HG02970 (cell line): ENCODE measurements around the gene P2RX6.
"Not testable (repeated sequence)": the region's sequence is repeated elsewhere in the genome, so short reads cannot be mapped to it uniquely, and the experiment has no call there.

Experiments
- ATAC-seq: cut with Tn5 transposase; IDR thresholded peaks from one replicate; pipeline ENCODE4 v1.9.1; 2021; ENCODE audit warnings: mild to moderate bottlenecking, moderate library complexity, moderate number of reproducible peaks; ENCODE audit not compliant: unreplicated experiment, low FRiP score

Gene P2RX6

DNA sequence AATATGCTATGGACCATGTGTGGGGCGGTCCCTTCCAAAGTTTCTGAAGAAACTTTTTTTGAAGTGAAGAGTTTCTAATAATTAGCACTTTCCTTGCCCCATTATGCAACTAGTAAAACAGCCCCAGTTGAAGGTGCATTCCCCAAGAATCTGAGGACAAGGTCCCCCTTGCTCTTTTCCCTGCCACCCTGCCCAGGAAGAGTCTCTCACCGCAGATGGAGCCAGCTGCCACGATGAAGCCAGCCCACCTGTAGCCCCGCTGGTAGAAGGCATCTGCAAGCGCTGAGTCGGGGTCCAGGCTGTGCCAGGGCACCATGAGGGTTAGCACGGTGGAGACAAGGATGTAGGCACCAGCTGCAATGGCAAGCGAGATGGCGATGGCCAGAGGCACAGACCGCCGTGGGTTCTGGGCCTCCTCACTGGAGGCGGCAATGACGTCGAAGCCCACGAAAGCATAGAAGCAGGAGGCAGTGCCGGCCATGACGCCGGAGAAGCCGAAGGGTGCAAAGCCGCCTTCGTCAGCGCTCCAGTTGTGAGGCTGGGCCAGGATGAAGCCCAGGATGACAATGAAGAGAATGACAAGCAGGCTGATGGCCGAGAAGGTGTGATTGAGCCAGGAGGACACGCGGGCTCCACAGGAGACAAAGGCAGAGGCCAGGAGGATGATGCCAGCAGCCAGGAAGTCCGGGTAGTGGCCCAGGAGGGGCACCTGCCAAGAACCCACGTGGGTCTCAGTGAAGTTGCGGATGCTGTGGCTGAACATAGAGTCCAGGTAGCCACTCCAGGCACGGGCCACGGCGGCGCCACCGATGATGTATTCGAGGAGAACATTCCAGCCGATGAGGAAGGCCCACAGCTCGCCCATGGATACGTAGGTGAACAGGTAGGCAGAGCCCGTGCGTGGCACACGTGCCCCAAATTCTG is 15.9 kb downstream of the P2RX6 start:
- ATAC-seq: no peak

DNA sequence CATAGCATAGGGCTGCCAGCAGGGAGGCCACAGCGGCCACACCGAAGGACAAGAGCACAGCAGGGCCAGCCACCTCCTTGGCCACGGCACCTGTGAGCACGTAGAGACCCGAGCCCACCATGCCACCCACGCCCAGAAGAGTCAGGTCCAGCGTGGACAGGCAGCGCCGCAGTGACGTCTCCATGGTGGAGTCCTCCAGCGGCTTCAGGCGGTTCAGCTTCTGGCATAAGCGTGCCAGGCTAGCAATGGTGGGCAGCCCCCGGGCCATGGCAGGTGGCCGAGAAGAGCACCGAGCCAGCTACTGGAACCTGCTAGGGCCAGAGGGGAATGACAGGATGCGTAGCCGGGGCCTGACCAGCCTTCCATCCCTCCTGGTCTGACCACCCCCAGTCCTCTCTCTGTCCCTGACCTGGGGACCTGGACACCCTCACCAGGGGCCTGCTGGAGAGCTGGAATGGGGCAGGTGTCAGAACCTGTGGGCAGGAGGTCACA is 16.6 kb downstream of the P2RX6 start:
- ATAC-seq: no peak

DNA sequence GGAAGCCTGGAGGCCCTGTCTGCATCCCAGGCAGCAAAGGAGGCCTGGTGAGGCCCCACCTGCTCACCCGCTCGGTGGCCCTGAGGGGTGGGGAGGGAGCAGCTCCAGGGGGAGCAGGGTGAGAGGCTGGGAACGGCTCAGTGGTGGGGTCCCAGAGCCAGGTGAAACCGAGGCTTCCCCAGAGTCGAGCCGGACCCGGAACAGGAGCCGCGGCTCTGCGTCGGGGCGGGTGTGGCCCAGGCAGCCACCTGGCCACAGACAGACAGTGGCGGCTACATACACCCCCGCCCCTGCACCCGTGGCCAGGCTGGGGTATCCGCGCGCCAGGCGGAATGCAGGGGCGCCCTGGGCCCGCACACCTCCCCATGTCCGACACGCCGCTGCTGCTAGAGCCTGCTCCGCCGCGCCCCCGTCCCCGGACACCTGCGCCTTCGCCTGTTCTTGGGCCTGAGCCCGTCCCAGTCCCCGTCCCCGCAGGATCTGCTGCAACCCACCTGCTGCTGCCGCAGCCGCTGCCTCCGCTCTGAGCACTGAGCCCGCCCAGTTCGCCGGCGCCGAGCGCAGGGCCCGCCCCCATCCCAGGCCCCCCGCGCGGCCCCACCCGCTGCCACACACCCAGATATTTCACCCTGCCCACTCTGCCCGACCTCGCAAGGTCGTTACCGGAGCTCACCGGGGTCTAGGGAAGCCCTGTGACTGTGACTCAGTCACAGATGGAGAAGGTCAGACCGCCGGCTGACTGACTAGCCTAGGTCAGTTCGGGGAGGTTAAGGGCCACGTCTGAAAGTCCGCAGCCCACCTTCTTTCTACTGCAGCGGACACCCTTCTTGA is 17.3 kb downstream of the P2RX6 start, which contains the start of gene SLC7A4:
SLC7A4 (minus strand) TSS at position 525 of the 831 bp plus-strand sequence. CDS start 749 bp downstream, outside the sequence.
- no peak for ATAC-seq

GRCh38 chr22:21032868-21033688 is 18.1 kb downstream of the P2RX6 start:
- ATAC-seq: no peak

- no peak for ATAC-seq
Measured at GRCh38 chr22:21033895-21034294, 18.9 kb downstream of the P2RX6 start.

- no peak for ATAC-seq
Measured at GRCh38 chr22:21034989-21035388, 20.0 kb downstream of the P2RX6 start.

DNA sequence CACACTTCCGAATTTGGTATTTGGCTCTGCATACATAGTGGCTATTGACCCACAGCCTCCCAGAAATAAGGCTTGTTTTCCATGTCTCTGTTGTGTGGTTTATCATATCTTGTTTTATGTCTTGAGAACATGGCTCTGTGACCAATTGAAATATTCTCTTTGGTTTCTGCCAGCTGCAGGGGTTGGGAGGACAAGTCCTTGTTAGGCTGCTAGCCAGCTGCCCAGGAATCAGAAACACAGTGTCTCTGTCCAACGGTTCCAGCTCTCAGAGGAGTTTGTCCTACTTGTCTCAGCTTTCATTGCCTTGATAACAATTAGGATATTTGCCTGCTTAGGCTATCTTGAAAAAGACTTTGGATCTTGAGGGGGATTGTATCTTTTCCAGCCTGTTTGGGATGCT is 23.4 kb downstream of the P2RX6 start:
- no peak for ATAC-seq

DNA sequence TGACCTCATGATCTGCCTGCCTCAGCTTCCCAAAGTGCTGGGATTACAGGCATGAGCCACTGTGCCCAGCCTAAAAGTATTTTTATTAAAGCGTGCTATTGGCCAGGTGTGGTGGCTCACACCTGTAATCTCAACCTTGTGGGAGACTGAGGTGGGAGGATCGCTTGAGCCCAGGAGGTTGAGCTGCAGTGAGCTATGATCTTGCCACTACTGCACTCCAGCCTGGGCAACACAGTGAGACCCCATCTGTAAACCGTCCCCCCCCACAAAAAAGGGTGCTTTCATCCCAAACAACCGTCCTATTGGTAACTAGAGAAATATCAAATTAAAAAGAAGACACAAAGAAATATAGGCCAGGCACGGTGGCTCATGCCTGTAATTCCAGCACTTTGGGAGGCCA is 24.2 kb downstream of the P2RX6 start:
- not testable (repeated sequence) for ATAC-seq

DNA sequence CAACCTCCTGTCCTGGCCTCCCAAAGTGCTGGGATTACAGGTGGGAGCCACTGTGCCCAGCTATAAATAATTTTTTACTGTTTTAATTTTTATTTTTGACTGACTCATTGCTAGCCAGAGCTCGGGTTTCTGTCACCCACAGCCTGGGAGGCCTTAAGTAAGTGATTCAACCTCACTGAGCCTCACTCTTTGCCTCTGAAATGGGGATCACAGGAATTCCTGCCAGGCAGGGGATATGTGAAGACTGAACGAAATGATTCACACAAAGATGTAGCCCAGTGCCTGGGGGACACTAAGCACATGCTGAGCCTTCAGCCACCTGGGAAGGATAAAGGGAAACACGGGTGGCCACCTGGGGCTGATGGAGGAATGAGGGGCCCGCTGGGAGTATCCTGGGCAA is 27.0 kb downstream of the P2RX6 start:
- no peak for ATAC-seq

DNA sequence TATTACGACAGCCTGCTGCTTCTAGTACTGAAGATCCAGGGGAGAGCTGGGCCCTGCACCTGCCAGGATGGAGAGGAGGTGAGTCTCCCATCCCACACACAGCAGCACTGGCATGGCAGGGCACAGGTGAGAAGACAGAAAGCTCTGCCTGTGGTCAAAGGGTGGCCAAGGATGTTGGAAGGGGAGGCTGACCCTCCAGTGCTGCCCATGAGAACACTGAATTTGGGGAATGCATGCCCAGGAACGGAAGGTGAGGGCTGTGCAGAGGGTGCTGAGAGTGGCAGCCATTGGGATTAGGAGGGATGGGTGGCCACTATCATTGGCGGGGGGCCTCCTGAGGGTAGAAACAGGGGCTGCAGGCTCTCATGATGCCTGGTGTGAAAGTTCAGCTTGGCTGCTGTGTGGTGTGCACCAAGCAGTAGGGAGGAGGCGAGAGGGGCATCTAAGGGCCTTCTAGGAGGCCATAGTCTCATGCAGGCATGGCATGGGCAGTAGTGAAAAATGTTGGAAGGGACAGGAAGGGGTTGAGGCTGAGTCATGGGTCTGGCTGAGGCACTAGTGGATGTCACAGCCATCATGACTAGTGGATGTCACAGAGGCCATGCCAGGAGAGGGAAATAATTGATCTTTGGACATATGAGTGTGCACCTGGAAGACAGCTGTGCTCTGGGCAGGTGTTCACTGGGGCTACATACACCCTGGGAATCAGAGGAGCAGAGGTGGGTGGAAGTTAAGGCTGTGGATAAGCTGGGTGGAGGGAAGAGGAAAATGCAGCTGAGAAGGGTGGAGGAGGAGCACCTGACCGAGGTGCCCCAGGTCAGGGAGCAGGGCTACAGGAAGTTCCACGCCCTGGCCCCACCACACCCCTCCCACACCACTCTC is 28.3 kb downstream of the P2RX6 start:
- ATAC-seq: no peak

DNA sequence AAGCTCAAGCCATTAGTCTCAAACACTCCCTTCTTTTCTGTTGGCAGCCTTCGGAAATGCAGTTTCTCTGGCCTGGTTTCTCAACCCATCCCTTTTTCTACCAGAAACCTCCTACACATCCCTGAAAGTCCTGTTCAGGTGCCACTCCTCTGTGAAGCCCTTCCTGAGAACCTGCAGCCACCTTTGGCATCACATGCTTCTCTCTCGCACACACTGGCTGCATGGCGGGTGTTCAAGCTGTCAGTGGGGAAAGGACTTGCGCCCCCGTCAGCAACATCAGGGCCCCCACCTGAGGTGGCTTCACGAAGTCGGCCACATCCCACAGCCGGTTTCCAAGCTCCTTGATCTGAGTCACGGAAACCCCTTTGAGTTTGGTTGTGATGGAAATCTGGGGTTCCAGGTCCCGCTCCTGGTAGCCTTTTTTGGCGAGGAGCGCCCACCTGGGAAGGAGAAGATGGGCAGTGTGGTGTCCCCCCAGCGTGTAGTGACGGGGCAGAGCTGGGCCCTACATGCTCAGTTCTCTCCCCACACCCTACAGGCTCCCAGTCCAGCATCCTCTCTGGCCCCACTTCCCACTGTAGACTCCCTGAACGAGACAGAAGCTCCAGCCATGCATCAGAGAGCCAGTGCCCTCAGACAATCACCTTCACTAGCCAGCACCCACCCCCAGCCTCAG is 29.0 kb downstream of the P2RX6 start:
- ATAC-seq: no peak

GRCh38 chr22:21044931-21045584 is 30.1 kb downstream of the P2RX6 start:
- ATAC-seq: no peak

- peak; percentile 84 for ATAC-seq
Measured at GRCh38 chr22:21045585-21046294, 30.8 kb downstream of the P2RX6 start, which contains the start of gene LRRC74B. LRRC74B (plus strand) TSS chr22:21045946; CDS start chr22:21045987, 41 bp downstream.

GRCh38 chr22:21047035-21047661 is 32.2 kb downstream of the P2RX6 start:
- no peak for ATAC-seq

DNA sequence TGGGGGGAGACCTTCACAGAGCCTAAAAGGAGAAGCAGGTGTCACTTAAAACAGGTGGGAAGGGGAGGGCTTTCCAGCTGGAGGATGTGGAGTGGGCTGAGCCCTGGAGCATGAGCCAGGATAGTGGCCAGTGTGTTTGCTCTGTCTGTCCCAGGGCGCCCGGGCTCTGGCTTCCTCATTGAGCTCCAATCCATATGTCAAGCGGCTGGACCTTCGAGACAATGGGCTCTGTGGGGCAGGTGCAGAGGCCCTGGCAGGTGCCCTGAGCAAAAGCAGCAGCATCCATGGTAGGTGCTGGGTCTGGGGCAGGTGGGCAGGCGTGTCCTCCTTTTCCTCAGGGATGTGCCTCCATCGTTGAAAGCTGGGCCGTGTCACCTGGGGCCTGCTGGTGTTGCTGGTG is 32.8 kb downstream of the P2RX6 start:
- ATAC-seq: no peak

DNA sequence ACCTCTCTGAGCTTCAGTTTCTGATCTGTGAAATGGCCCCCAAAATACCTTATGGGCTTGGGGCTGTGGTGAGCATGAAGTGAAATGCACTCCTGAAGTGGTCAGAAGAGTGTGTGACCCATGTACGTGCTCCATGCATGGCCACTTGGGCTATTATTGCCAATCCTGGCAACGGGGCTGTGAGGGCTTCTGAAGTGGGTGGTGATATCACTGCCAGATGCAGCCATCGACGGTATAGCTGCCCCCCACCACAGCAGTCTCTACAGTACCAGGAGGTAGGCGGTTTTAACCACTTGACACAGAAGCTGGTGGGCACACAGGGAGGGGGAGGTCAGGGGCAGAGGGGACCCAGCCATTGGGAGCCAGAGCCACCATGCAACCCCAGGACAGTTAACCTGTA is 33.5 kb downstream of the P2RX6 start:
- ATAC-seq: not testable (repeated sequence)

DNA sequence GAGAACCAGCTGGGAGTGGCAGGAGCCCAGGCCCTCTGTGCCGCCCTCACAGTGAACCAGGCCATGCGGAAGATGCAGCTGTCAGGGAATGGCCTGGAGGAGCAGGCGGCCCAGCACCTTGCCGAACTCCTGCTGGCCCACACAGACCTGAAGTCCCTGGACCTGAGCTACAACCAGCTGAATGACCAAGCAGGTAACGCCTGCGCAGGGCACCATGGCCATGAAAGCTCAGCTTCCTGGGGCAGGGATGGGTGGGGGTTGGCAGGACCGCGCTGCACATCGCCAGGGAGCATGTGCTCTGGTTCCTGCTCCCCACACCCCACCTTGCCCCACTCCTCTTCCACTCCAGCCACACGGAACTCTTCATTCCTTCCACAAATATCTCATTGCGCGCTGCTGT is 34.0 kb downstream of the P2RX6 start:
- ATAC-seq: not testable (repeated sequence)
